ENCODE data around the gene METTL2B.
"Not testable (repeated sequence)": the region's sequence is repeated elsewhere in the genome, so short reads cannot be mapped to it uniquely, and the experiment has no call there.

Gene METTL2B

GRCh38 chr7:128529191-128529590, 52.6 kb downstream of the METTL2B start:
- DNase-seq: not testable (repeated sequence)

- peak; percentile 29 to 48 for DNase-seq
Measured at GRCh38 chr7:128530121-128530854, 53.7 kb downstream of the METTL2B start.

- peak in 1 of 2 donors; percentile 26 for DNase-seq
Measured at GRCh38 chr7:128530855-128531104, 54.2 kb downstream of the METTL2B start.

- DNase-seq: peak; percentile 74 to 76
Measured at GRCh38 chr7:128531105-128531954, 54.8 kb downstream of the METTL2B start.

- peak; percentile 10 to 15 for DNase-seq
Measured at GRCh38 chr7:128531955-128532478, 55.5 kb downstream of the METTL2B start.

GRCh38 chr7:128532956-128533355, 56.4 kb downstream of the METTL2B start:
- not testable (repeated sequence) for DNase-seq

GRCh38 chr7:128537410-128537809, 60.9 kb downstream of the METTL2B start:
- peak in 1 of 2 donors; percentile 2 for DNase-seq

- DNase-seq: not testable (repeated sequence)
Measured at GRCh38 chr7:128542530-128542929, 66.0 kb downstream of the METTL2B start.

- not testable (repeated sequence) for DNase-seq
Measured at GRCh38 chr7:128543300-128543699, 66.8 kb downstream of the METTL2B start.

GRCh38 chr7:128546319-128546851, 69.8 kb downstream of the METTL2B start:
- not testable (repeated sequence) for DNase-seq

- DNase-seq: no peak
Measured at GRCh38 chr7:128550920-128551319, 74.4 kb downstream of the METTL2B start.

GRCh38 chr7:128554394-128554793, 77.8 kb downstream of the METTL2B start:
- not testable (repeated sequence) for DNase-seq
